GM12892 (cell line): ENCODE measurements around the gene TFAM.

Experiments
- DNase-seq: peaks from one replicate; pipeline ENCODE4 v3.0.0; 2011; ENCODE audit not compliant: insufficient read length
- FAIRE-seq: peaks from 2 replicates; lab custom pipeline; 2011; peaks lifted over from hg19 to GRCh38; lab: Jason Lieb, UNC
- POLR2A ChIP-seq: IDR thresholded peaks from 2 replicates; pipeline ENCODE4 v1.6.1; 2011; ENCODE audit warnings: low read depth, low read length, control low read depth
- POLR2AphosphoS5 ChIP-seq: IDR thresholded peaks from 2 replicates; pipeline ENCODE4 v1.6.1; 2011; ENCODE audit warnings: low read depth, low read length, control low read depth
- TAF1 ChIP-seq: IDR thresholded peaks from 2 replicates; pipeline ENCODE4 v1.6.1; 2011; ENCODE audit warnings: low read depth, mild to moderate bottlenecking, control low read depth, low read length, borderline replicate concordance

Gene TFAM

DNA sequence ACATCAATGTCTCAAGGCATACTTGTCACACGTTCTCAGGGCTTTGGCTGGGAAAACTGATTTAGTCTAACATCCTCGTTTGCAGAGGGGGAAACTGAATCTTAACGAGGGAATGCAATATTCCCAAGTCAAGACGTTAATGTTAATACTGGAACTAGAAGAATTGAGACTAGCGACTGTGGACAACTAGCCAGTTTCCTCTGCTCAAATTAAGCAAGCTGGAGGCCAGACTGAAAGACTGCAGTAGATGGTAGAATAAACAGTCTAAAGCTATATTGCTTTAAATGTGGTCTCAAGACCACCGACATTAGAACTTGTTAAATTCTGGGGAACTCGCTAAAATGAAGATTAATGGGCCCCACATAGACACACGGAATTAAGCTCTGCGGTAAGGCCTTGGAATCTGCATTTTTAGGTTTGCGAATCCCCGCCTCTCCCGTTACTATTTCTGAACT lies 639 bp upstream of the TFAM start:
- FAIRE-seq (no peak), DNase-seq (no peak)
- TF ChIP-seq POLR2AphosphoS5, result no peak
- TF ChIP-seq POLR2A, result no peak
- no peak for TF ChIP-seq TAF1

DNA sequence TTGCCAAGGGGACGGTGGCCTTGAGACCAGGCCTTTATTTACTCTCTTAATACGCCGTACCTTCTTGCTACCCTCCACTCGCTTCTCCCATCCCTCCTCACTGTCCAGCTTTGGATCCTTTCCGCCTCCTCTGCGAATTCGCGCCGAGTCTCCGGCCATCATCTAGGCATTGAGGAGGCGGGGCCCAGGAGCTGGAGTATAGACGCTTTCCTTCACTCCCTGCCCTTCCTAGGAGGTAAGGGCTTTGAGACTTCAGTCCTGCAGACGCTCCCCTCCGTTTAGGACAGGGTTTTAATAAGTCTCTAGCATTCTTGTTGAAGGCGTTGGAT lies 538 bp downstream of the TFAM start:
- DNase-seq, result no peak
- FAIRE-seq, result no peak
- TF ChIP-seq POLR2A (no peak), POLR2AphosphoS5 (no peak), TAF1 (no peak)

DNA sequence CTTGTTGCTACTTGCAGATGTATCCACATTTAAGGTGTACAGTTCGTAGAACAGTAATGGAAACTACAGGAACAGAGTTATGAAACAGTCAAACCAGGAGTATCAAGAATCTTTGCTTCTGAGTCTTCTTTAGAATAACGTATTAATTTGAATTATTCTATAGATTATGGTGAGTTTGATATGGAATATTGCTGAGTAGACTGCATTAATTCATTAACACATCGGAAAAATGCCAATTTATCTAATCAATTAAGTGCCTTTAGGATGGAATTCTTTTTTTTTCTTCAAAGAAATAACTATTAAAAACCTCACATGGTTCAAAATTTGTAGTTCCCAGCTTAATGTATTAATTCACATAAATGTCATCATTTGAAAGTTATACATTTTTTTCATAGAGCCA lies 3.8 kb downstream of the TFAM start:
- DNase-seq (no peak), FAIRE-seq (no peak)
- TF ChIP-seq POLR2AphosphoS5 (no peak), POLR2A (no peak), TAF1 (no peak)

DNA sequence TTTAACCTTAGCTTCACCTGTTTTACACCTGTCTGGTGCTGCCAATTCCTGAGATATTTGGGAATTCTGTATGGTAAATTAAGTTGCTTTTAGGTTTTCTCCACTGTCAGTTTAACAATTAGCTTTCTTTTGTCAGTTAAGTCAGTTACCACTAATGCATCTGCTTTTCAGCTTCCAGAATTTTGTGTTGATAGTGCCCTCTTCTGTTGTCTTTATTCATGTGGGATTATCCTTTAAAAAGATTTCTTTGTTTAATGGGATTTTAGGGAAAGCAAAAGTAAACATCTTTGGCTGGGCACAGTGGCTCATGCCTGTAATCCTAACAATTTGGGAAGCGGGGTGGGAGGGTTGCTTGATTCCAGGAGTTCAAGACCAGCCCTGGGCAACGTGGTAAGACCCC lies 8.1 kb downstream of the TFAM start:
- no peak for DNase-seq
- no peak for FAIRE-seq
- TF ChIP-seq POLR2AphosphoS5 (no peak), TAF1 (no peak), POLR2A (no peak)

GRCh38 chr10:58394471-58394870 lies 9.3 kb downstream of the TFAM start:
- FAIRE-seq, result no peak
- TF ChIP-seq TAF1 (no peak), POLR2AphosphoS5 (no peak), POLR2A (no peak)
- no peak for DNase-seq

GRCh38 chr10:58396057-58396456 lies 10.8 kb downstream of the TFAM start:
- DNase-seq (no peak), FAIRE-seq (no peak)
- no peak for TF ChIP-seq TAF1
- TF ChIP-seq POLR2A, result no peak

DNA sequence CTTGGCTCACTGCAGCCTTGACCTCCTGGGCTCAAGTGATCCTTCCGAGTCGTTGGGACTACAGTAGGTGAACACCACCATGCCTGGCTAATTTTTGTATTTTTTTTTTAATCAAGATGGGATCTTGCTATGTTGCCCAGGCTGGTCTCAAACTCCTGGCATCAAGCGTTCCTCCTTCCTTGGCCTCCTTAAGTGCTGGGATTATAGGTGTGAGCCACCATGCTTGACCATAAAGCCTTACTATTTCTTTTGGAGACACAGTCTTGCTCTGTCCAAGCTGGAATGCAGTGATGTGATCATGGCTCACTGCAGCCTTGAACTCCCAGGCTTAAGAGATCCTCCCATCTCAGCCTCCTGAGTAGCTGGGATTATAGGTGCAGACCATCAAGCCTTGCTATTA lies 12.6 kb downstream of the TFAM start:
- no peak for DNase-seq
- FAIRE-seq, result no peak
- TF ChIP-seq POLR2AphosphoS5 (0 out of 2 replicates have a peak, but pooled peaks have one; percentile 43), POLR2A (no peak; the same call in 1 of the 2 replicates)

DNA sequence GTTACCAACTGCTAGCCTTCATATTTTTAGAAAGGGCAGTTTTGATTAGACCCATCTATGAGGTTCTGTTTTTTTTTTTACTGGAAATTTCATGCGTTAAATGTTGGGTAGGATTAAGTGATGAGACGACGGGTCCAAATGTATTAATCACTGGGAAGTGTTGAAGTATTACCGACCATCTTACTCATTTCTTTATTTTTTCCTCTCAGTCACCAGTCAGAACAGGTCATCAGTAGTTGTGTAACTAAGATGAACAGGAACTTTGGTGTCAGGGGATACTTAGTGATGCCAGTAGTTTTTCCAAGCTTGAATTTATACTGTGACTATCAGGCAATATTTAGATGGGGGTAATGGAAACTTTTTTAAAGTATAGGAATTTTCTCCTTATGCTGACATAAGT lies 14.2 kb downstream of the TFAM start:
- no peak for DNase-seq
- TF ChIP-seq TAF1 (no peak), POLR2A (no peak), POLR2AphosphoS5 (no peak)
- FAIRE-seq, result no peak

DNA sequence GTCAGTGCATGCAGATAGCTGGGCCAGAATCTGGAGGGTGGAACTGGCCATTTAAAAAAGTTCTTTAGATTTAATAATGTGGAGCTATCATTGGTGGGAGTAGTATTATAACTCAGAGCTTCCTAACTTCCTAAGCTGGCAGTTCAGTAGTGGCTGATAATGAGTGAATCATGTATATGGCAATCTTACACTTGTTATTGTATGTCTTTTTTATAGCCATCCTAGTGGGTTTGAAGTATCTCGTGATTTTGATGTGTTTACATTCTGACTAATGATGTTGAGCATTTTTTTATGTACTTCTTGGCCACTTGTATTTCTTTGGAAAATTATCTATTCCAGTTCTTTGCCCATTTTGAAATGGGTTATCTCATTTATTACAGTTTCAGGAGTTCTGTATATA lies 15.4 kb downstream of the TFAM start:
- no peak for TF ChIP-seq POLR2AphosphoS5
- TF ChIP-seq TAF1, result no peak
- no peak for TF ChIP-seq POLR2A
- no peak for FAIRE-seq
- no peak for DNase-seq

DNA sequence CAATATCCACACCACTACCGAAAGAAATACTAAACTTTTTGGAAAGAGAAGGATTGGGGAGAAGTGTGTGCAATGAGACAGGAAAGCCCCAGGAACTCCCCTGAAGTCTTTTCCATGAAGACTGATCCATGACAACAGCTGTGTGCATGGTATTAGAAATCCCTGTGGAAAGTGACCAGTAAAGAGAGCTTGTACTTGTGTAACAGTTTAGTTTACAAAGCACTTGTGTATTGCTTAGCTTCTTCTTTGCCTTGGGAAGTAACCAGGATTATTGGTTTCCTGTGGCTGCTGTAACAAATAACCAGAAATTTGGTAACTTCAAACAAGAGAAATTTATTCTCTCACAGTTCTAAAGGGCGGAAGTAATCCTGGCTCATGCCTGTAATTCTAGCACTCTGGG lies 18.8 kb downstream of the TFAM start:
- DNase-seq (no peak), FAIRE-seq (no peak)
- no peak for TF ChIP-seq POLR2AphosphoS5
- no peak for TF ChIP-seq TAF1
- TF ChIP-seq POLR2A, result no peak

GRCh38 chr10:58409956-58410610 lies 24.9 kb downstream of the TFAM start:
- FAIRE-seq (no peak), DNase-seq (no peak)
- TF ChIP-seq POLR2AphosphoS5 (no peak), TAF1 (no peak), POLR2A (no peak)

GRCh38 chr10:58412502-58412961 lies 27.3 kb downstream of the TFAM start:
- FAIRE-seq, result no peak
- no peak for DNase-seq
- no peak for TF ChIP-seq POLR2A
- no peak for TF ChIP-seq TAF1
- TF ChIP-seq POLR2AphosphoS5, result no peak

- no peak for DNase-seq
- no peak for TF ChIP-seq TAF1
- TF ChIP-seq POLR2AphosphoS5, result no peak
- FAIRE-seq, result no peak
Measured at GRCh38 chr10:58414270-58415041, 29.2 kb downstream of the TFAM start.
